Heart right ventricle (tissue), 16 donors: ENCODE measurements around the gene BCL2L1. TPM values are rescaled to one million over a fixed set of nuclear protein-coding genes. Genes with fewer than 3 reads are reported as not detected.
A peak's percentile ranks its signal among the peaks of the same experiment; 100 is the strongest.

Experiments
- ATAC-seq, 8 donors: fragments of 200-7000 bp; cut with Tn5 transposase; one replicate each; pipeline ENCODE4 v1.9.1; 2020; ENCODE audit warnings: mild to moderate bottlenecking in 8 of 8, moderate library complexity in 8 of 8, moderate number of reproducible peaks in 1 of 8
- DNase-seq, 2 donors: peaks; one replicate each; pipeline ENCODE4 v3.0.0-alpha.2; 2020
- H3K27ac ChIP-seq, 10 donors: fragments of 200-600 bp; sonication (generic) in 2 of 10; one replicate each; pipeline versions ENCODE4 v1.5.0 to v1.8.0; 2020 to 2022; ENCODE audit warnings: mild to moderate bottlenecking in 3 of 10
- H3K27me3 ChIP-seq, 7 donors: fragments of 200-600 bp; one replicate each; pipeline ENCODE4 v1.8.0; 2021 to 2022; ENCODE audit warnings: mild to moderate bottlenecking in 2 of 7
- H3K36me3 ChIP-seq, 9 donors: fragments of 200-600 bp; sonication (generic) in 1 of 9; one replicate each; pipeline versions ENCODE4 v1.5.0 to v1.8.0; 2020 to 2022; ENCODE audit warnings: mild to moderate bottlenecking in 2 of 9
- H3K4me1 ChIP-seq, 9 donors: fragments of 200-600 bp; sonication (generic) in 1 of 9; one replicate each; pipeline versions ENCODE4 v1.5.0 to v1.8.0; 2020 to 2022; ENCODE audit warnings: mild to moderate bottlenecking in 4 of 9
- H3K4me3 ChIP-seq, 10 donors: fragments of 200-600 bp; sonication (generic) in 2 of 10; one replicate each; pipeline versions ENCODE4 v1.5.0 to v1.8.0; 2020 to 2022; ENCODE audit warnings: mild to moderate bottlenecking in 7 of 10, moderate library complexity in 2 of 10
- H3K9me3 ChIP-seq, 11 donors: fragments of 200-600 bp in 10 of 11; sonication (generic) in 2 of 11; one replicate each; pipeline versions ENCODE4 v1.5.0 to v1.8.0; 2013 to 2022; ENCODE audit warnings: mild to moderate bottlenecking in 2 of 11, control low read depth in 1 of 11, moderate library complexity in 1 of 11
- CTCF ChIP-seq, 9 donors: fragments of 200-600 bp; sonication (generic) in 2 of 9; IDR thresholded peaks; one replicate each; pipeline versions ENCODE4 v1.5.0 to v1.8.0; 2021 to 2022; ENCODE audit warnings: antibody characterized with exemption in 9 of 9, mild to moderate bottlenecking in 5 of 9, moderate library complexity in 1 of 9
- WGBS, 2 donors: extraction: QIAGEN DNeasy Blood & Tissue Kit; methylation state at CpG; one replicate each; pipeline ENCODE4 v1.1.7; 2013; ENCODE audit warnings: inconsistent platforms in 1 of 2; 5-methylcytosine and 5-hydroxymethylcytosine counted together
- intact Hi-C, 10 donors: fragments of 100-400 bp; cut with DNase I; formaldehyde crosslinking; loops; one replicate each; pipeline versions ENCODE4 v1.11.1 to v1.14.2; 2022
- polyA plus RNA-seq, 2 donors: library from polyadenylated mRNA; stranded (reverse); fragments of 200-250 nt; gene quantifications; one replicate each; pipeline ENCODE4 v1.2.3, GENCODE V29; 2013
- total RNA-seq, 10 donors: library from RNA; stranded (reverse); fragmentation: NEBNext Ultra II Directional in 3 of 10; extraction: Animal tissue kit (Norgen Biotek cat#: 25700) in 3 of 10; gene quantifications; one replicate each; pipeline versions ENCODE4 v1.2.1 to v1.2.4, GENCODE V29; 2021 to 2023
- donor health status: Arrhythmogenic right ventricular cardiomyopathy.
- donor health status: ischemic (EF 13 %, LVEDD 7.1; RV severe dilation, severe dysfunction).
- donor health status: healthy with polysubstance abuse.
- donor health status: DM: no; HTN: yes; CAD: no.
- donor health status: DM: no; HTN: no; CAD: no.
- donor health status: ischemic (EF 25% LVEDD 6.9; RV normal size, moderate dysfunction).
- donor health status: ischemic (EF 25% LVEDD 5.7; RV mildly dilated, moderate dysfunction).
- donor health status: healthy.
- donor health status: DM: yes; HTN: yes; CAD: no.
- donor health status: Ischemic cardiomyopathy.
- donor health status: ischemic (EF 35%, LVEDD 5.7; RV mildly dilated, moderate dysfunction).
- donor health status: nonischemic (EF 11% LVEDD 7.7; RV severe dilation, severe dysfunction).
- donor health status: DM: yes; HTN: yes; CAD: no.
- donor health status: PGD.
- donor health status: ischemic (EF 29% LVEDD 5.4; RV normal size, mild dysfunction).
- donor health status: nonischemic (EF 23%, LVEDD 6.1; RV moderate dilation, normal function).

BCL2L1 gene
- total and polyA plus RNA-seq, 12 donors, result 34.7 to 128 (median 45.9) TPM

GRCh38 chr20:31665753-31666152, 56.9 kb downstream of the BCL2L1 start:
- no peak for ATAC-seq
- Histone ChIP-seq H3K4me1 (peaks cover 45 to 91% (median 83%) of the 10 kb centered on the region in 9 donors), H3K9me3 (no peaks in the 10 kb centered on the region), H3K27ac (peak overlapping the region; percentile 32 to 92 (median 88)), H3K27me3 (no peaks in the 10 kb centered on the region), H3K4me3 (no peak overlapping the region), H3K36me3 (peaks cover 0 to 41% (median 9%) of the 10 kb centered on the region in 9 donors)
- intact Hi-C loops, result loop anchor here in 3 of 10 donors (1.0 to 5.0 kb wide), 3 partner anchors 55 to 58 kb away; partner anchors contain the start of gene BCL2L1 (in 1 of the 3)
- WGBS, 2 donors, result 94 to 98% methylated on average over 10 of the region's 10 CpGs
- no peak for TF ChIP-seq CTCF (IDR thresholded peaks at IDR 0.05)
- no peak for DNase-seq

GRCh38 chr20:31664696-31665354, 57.8 kb downstream of the BCL2L1 start:
- Histone ChIP-seq H3K4me1 (peaks cover 38 to 81% (median 74%) of the 10 kb centered on the region in 9 donors), H3K4me3 (no peak overlapping the region), H3K36me3 (peaks cover 0 to 39% (median 9%) of the 10 kb centered on the region in 9 donors), H3K27ac (peak overlapping the region; percentile 32 to 92 (median 84)), H3K27me3 (no peaks in the 10 kb centered on the region), H3K9me3 (no peaks in the 10 kb centered on the region)
- intact Hi-C loops, result loop anchor here in 2 of 10 donors (2.0 to 5.0 kb wide), 2 partner anchors 56 to 57 kb away; partner anchors contain the start of gene BCL2L1 (in 1 of the 2)
- DNase-seq (no peak), ATAC-seq (peak in 1 of 8 donors; percentile 9)
- TF ChIP-seq CTCF (IDR thresholded peaks at IDR 0.05), result no peak
- 55 to 60% methylated on average over 2 of the region's 2 CpGs for WGBS, 2 donors

- Histone ChIP-seq H3K4me3 (no peak overlapping the region), H3K36me3 (peaks cover 0 to 31% (median 9%) of the 10 kb centered on the region in 9 donors), H3K9me3 (no peaks in the 10 kb centered on the region), H3K4me1 (peaks cover 30 to 74% (median 66%) of the 10 kb centered on the region in 9 donors), H3K27ac (peak overlapping the region; percentile 32 to 92 (median 84)), H3K27me3 (no peaks in the 10 kb centered on the region)
- intact Hi-C loops, result loop anchor here in 1 of 10 donors (2.0 kb wide), 1 partner anchor 57 kb away; no protein-coding TSS in a partner anchor
- ATAC-seq (peak in 2 of 8 donors; percentile 3 to 15), DNase-seq (no peak)
- WGBS, 2 donors, result 47 to 53% methylated on average over 11 of the region's 11 CpGs
- TF ChIP-seq CTCF (IDR thresholded peaks at IDR 0.05), result no peak
These were observed 58.6 kb downstream of the BCL2L1 start for GRCh38 chr20:31663838-31664695.

- 79 to 89% methylated on average over 2 of the region's 2 CpGs for WGBS, 2 donors
- no peaks in the 10 kb centered on the region for H3K9me3 ChIP-seq
- no peaks in the 10 kb centered on the region for H3K27me3 ChIP-seq
- TF ChIP-seq CTCF (IDR thresholded peaks at IDR 0.05), result no peak
- ATAC-seq (no peak), DNase-seq (no peak)
- peaks cover 26 to 68% (median 60%) of the 10 kb centered on the region in 9 donors for H3K4me1 ChIP-seq
- H3K36me3 ChIP-seq, result peaks cover 0 to 31% (median 9%) of the 10 kb centered on the region in 9 donors
- peak overlapping the region in 7 of 10 donors; percentile 63 to 92 (median 89) for H3K27ac ChIP-seq
- no peak overlapping the region for H3K4me3 ChIP-seq
- intact Hi-C loops, result no loop called here
These were observed 59.2 kb downstream of the BCL2L1 start for GRCh38 chr20:31663524-31663837.
